GM18907 (cell line): ENCODE results near the gene ESPN.
"Not testable (repeated sequence)": the region's sequence is repeated elsewhere in the genome, so short reads cannot be mapped to it uniquely, and the experiment has no call there.

Experiments
- ATAC-seq: cut with Tn5 transposase; IDR thresholded peaks from one replicate; pipeline ENCODE4 v1.9.1; 2021; ENCODE audit warnings: mild to moderate bottlenecking, moderate library complexity; ENCODE audit not compliant: unreplicated experiment

Gene ESPN

GRCh38 chr1:6447016-6447817 lies 22.6 kb downstream of the ESPN start:
- ATAC-seq: no peak

- ATAC-seq: no peak
These were observed 23.5 kb downstream of the ESPN start for GRCh38 chr1:6447818-6448748.

GRCh38 chr1:6448749-6449631 lies 24.4 kb downstream of the ESPN start:
- ATAC-seq: no peak

GRCh38 chr1:6450005-6450450 lies 25.5 kb downstream of the ESPN start:
- no peak for ATAC-seq

- not testable (repeated sequence) for ATAC-seq
These were observed 25.9 kb downstream of the ESPN start for GRCh38 chr1:6450486-6450885.

- no peak for ATAC-seq
These were observed 26.4 kb downstream of the ESPN start for GRCh38 chr1:6450943-6451373.

GRCh38 chr1:6453895-6454855 lies 29.6 kb downstream of the ESPN start:
- ATAC-seq: not testable (repeated sequence)

- no peak for ATAC-seq
These were observed 30.5 kb downstream of the ESPN start for GRCh38 chr1:6454856-6455751.

GRCh38 chr1:6455752-6456520 lies 31.4 kb downstream of the ESPN start:
- not testable (repeated sequence) for ATAC-seq

GRCh38 chr1:6456800-6457466 lies 32.4 kb downstream of the ESPN start:
- no peak for ATAC-seq

- no peak for ATAC-seq
These were observed 35.3 kb downstream of the ESPN start for GRCh38 chr1:6459850-6460265.

- ATAC-seq: no peak
These were observed 35.9 kb downstream of the ESPN start for GRCh38 chr1:6460301-6461050.

- ATAC-seq: no peak
These were observed 36.5 kb downstream of the ESPN start for GRCh38 chr1:6461051-6461530.

- no peak for ATAC-seq
These were observed 37.2 kb downstream of the ESPN start for GRCh38 chr1:6461538-6462411.

- ATAC-seq: no peak
These were observed 38.0 kb downstream of the ESPN start for GRCh38 chr1:6462412-6463119.
